Mesothelial cell of epicardium (in vitro differentiated cells): Measurements from ENCODE around the gene OS9. TPM values are rescaled to one million over a fixed set of nuclear protein-coding genes. Genes with fewer than 3 reads are reported as not detected.

Experiments
- DNase-seq, 2 experiments: peaks; one replicate each; pipeline ENCODE4 v3.0.0; 2021; ENCODE audit warnings: low spot score in 2 of 2; ENCODE audit not compliant: unreplicated experiment in 2 of 2
- H3K27ac Mint-ChIP-seq: 2 replicates; pipeline ENCODE4 v1.8.0; 2021; ENCODE audit warnings: mixed read lengths
- H3K27me3 Mint-ChIP-seq: 2 replicates; pipeline ENCODE4 v1.8.0; 2021; ENCODE audit warnings: low read depth, mixed read lengths
- H3K36me3 Mint-ChIP-seq: 2 replicates; pipeline ENCODE4 v1.8.0; 2021; ENCODE audit warnings: mixed read lengths
- H3K4me1 Mint-ChIP-seq: 2 replicates; pipeline ENCODE4 v1.8.0; 2021; ENCODE audit warnings: mixed read lengths
- H3K4me3 Mint-ChIP-seq: 2 replicates; pipeline ENCODE4 v1.8.0; 2021; ENCODE audit warnings: mild to moderate bottlenecking, moderate library complexity, mixed read lengths
- H3K9me3 Mint-ChIP-seq: 2 replicates; pipeline ENCODE4 v1.8.0; 2021; ENCODE audit warnings: mixed read lengths
- CTCF ChIP-seq: fragments of 200-600 bp; sonication (generic); IDR thresholded peaks from one replicate; pipeline ENCODE4 v1.5.0; 2021; ENCODE audit warnings: antibody characterized with exemption; ENCODE audit not compliant: unreplicated experiment
- microRNA-seq: library from miRNA; unstranded; fragments of <30 nt; microRNA quantifications from one replicate; pipeline ENCODE4 v1.2.0, GENCODE V29; 2021; ENCODE audit warnings: inconsistent platforms, mixed read lengths
- total RNA-seq: library from RNA; stranded (reverse); gene quantifications from 3 replicates; pipeline ENCODE4 v1.2.1, GENCODE V29; 2021

Gene OS9
- total RNA-seq, 1 donor from 2014 or later: 166 TPM

GRCh38 chr12:57767305-57767698 lies 73.4 kb downstream of the OS9 start:
- Mint-ChIP-seq H3K27me3 (peaks cover 62% of the 10 kb centered on the region), H3K4me1 (peaks cover 30% of the 10 kb centered on the region), H3K9me3 (no peaks in the 10 kb centered on the region), H3K36me3 (peaks cover 8% of the 10 kb centered on the region), H3K4me3 (no peak overlapping the region), H3K27ac (no peak overlapping the region)
- no peak for TF ChIP-seq CTCF
- no peak for DNase-seq

GRCh38 chr12:57767876-57768275 lies 73.9 kb downstream of the OS9 start:
- Mint-ChIP-seq H3K27ac (no peak overlapping the region), H3K36me3 (peaks cover 8% of the 10 kb centered on the region), H3K4me1 (peaks cover 31% of the 10 kb centered on the region), H3K9me3 (no peaks in the 10 kb centered on the region), H3K4me3 (no peak overlapping the region), H3K27me3 (peaks cover 56% of the 10 kb centered on the region)
- no peak for TF ChIP-seq CTCF
- DNase-seq: no peak

DNA sequence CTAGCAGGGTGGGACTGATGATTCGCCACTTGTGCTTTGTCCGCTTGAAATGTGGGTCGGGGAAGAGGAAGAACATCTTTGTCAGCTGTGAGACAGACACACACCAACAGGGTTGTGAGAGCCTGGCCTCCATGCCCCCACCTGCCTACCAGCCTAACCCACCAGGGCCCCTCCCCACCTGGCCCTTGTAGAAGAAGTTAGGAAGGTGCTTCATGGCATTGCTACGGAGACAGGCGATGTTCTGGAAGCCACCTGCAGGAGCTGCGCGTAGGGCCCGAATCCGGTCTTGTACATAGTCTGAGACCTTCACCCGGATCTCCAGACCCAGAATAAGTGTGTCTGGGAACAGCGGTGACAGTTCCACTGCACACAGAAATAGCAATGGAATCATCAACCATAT lies 75.7 kb downstream of the OS9 start:
- no peak for DNase-seq
- TF ChIP-seq CTCF: no peak
- Mint-ChIP-seq H3K36me3 (peaks cover 8% of the 10 kb centered on the region), H3K27ac (no peak overlapping the region), H3K27me3 (peaks cover 39% of the 10 kb centered on the region), H3K4me1 (peaks cover 34% of the 10 kb centered on the region), H3K9me3 (no peaks in the 10 kb centered on the region), H3K4me3 (no peak overlapping the region)

GRCh38 chr12:57770734-57771133 lies 76.8 kb downstream of the OS9 start:
- Mint-ChIP-seq H3K4me3 (peak overlapping the region; percentile 36), H3K36me3 (peaks cover 8% of the 10 kb centered on the region)

More at GRCh38 chr12:57770734-57771133, 76.8 kb downstream of the OS9 start:
- H3K9me3 Mint-ChIP-seq: no peaks in the 10 kb centered on the region
- peaks cover 28% of the 10 kb centered on the region for H3K27me3 Mint-ChIP-seq
- no peak overlapping the region for H3K27ac Mint-ChIP-seq
- no peak for TF ChIP-seq CTCF
- peaks cover 27% of the 10 kb centered on the region for H3K4me1 Mint-ChIP-seq
- no peak for DNase-seq

Small RNA genes lying within 50 kb of the gene (microRNA-seq; reads per million reads assigned to microRNA genes)
- not detected for gene MIR6759

Other genes with a start within 250 kb of the OS9 start
- 0.09 TPM in 1 of 3 replicates, not detected in the others for gene INHBE, start 238.8 kb upstream of the OS9 start, total RNA-seq
- 6.0 to 10.1 TPM (median 8.4 TPM) in 3 replicates for gene GLI1, start 234.3 kb upstream of the OS9 start, total RNA-seq
- gene ARHGAP9, start 214.3 kb upstream of the OS9 start, total RNA-seq: 0.90 to 1.1 TPM in 2 of 3 replicates, not detected in the other
- 163 to 192 TPM (median 177 TPM) in 3 replicates for gene MARS1, start 206.1 kb upstream of the OS9 start, total RNA-seq
- 15.6 to 18.6 TPM (median 17.2 TPM) in 3 replicates for gene DDIT3, start 173.6 kb upstream of the OS9 start, total RNA-seq
- gene MBD6, start 171.3 kb upstream of the OS9 start, total RNA-seq: 113 to 121 TPM (median 118 TPM) in 3 replicates
- 102 to 103 TPM (median 102 TPM) in 3 replicates for gene DCTN2, start 146.9 kb upstream of the OS9 start, total RNA-seq
- gene KIF5A, start 144.1 kb upstream of the OS9 start, total RNA-seq: 0.40 to 0.69 TPM (median 0.59 TPM) in 3 replicates
- 23.4 to 24.2 TPM (median 23.7 TPM) in 3 replicates for gene PIP4K2C, start 102.9 kb upstream of the OS9 start, total RNA-seq
- gene DTX3, start 89.3 kb upstream of the OS9 start, total RNA-seq: 88.3 to 93.6 TPM (median 90.0 TPM) in 3 replicates
- 60.4 to 65.0 TPM (median 62.4 TPM) in 3 replicates for gene ARHGEF25, start 82.7 kb upstream of the OS9 start, total RNA-seq
- 0.34 to 0.78 TPM (median 0.35 TPM) in 3 replicates for gene B4GALNT1, start 60.9 kb upstream of the OS9 start, total RNA-seq
- 2.0 to 2.8 TPM (median 2.2 TPM) in 3 replicates for gene AGAP2, start 44.6 kb downstream of the OS9 start, total RNA-seq
- gene TSPAN31, start 50.9 kb downstream of the OS9 start, total RNA-seq: 33.2 to 35.2 TPM (median 34.6 TPM) in 3 replicates
- 171 to 177 TPM (median 175 TPM) in 3 replicates for gene CDK4, start 58.2 kb downstream of the OS9 start, total RNA-seq
- 11.0 to 13.2 TPM (median 12.7 TPM) in 3 replicates for gene MARCHF9, start 61.0 kb downstream of the OS9 start, total RNA-seq
- gene CYP27B1, start 72.9 kb downstream of the OS9 start, total RNA-seq: 3.3 to 4.7 TPM (median 4.0 TPM) in 3 replicates
- gene METTL1, start 78.0 kb downstream of the OS9 start, total RNA-seq: 31.3 to 32.3 TPM (median 32.1 TPM) in 3 replicates
- 8.7 to 10.5 TPM (median 10.5 TPM) in 3 replicates for gene EEF1AKMT3, start 78.5 kb downstream of the OS9 start, total RNA-seq
- gene TSFM, start 88.7 kb downstream of the OS9 start, total RNA-seq: 23.4 to 31.6 TPM (median 26.2 TPM) in 3 replicates
- 4.0 to 5.3 TPM (median 4.7 TPM) in 3 replicates for gene AVIL, start 124.6 kb downstream of the OS9 start, total RNA-seq
- 210 to 218 TPM (median 216 TPM) in 3 replicates for gene CTDSP2, start 152.6 kb downstream of the OS9 start, total RNA-seq
- 4.5 to 5.5 TPM (median 4.8 TPM) in 3 replicates for gene ATP23, start 247.4 kb downstream of the OS9 start, total RNA-seq